Ishikawa (cell line): ENCODE results near the gene MAGEB17.
A peak's percentile ranks its signal among the peaks of the same experiment; 100 is the strongest.

Experiments used
- CEBPB ChIP-seq: IDR thresholded peaks from 2 replicates; pipeline ENCODE4 v1.6.1; 2012
- CREB1 ChIP-seq: IDR thresholded peaks from 2 replicates; pipeline ENCODE4 v1.6.1; 2012; ENCODE audit warnings: low read depth
- EGR1 ChIP-seq: IDR thresholded peaks from 2 replicates; pipeline ENCODE4 v1.6.1; 2012
- EP300 ChIP-seq: IDR thresholded peaks from 2 replicates; pipeline ENCODE4 v1.6.1; 2012; ENCODE audit warnings: borderline replicate concordance
- FOXM1 ChIP-seq: IDR thresholded peaks from 2 replicates; pipeline ENCODE4 v1.6.1; 2012; ENCODE audit warnings: low read depth, borderline replicate concordance
- NFIC ChIP-seq: IDR thresholded peaks from 2 replicates; pipeline ENCODE4 v1.6.1; 2012
- RAD21 ChIP-seq: IDR thresholded peaks from 2 replicates; pipeline ENCODE4 v1.6.1; 2012; ENCODE audit warnings: low read depth
- TAF1 ChIP-seq: IDR thresholded peaks from 2 replicates; pipeline ENCODE4 v1.6.1; 2012; ENCODE audit warnings: low read depth, mild to moderate bottlenecking
- TCF12 ChIP-seq: IDR thresholded peaks from 2 replicates; pipeline ENCODE4 v1.6.1; 2012; ENCODE audit warnings: low read depth
- TEAD4 ChIP-seq: IDR thresholded peaks from 2 replicates; pipeline ENCODE4 v1.6.1; 2012
- YY1 ChIP-seq: IDR thresholded peaks from 2 replicates; pipeline ENCODE4 v1.6.1; 2012; ENCODE audit warnings: low read depth
- ZBTB7A ChIP-seq: IDR thresholded peaks from 2 replicates; pipeline ENCODE4 v1.6.1; 2012; ENCODE audit warnings: low read depth
- TF ChIP-seq, protein P1 (sequence below): IDR thresholded peaks from 2 replicates; pipeline ENCODE4 v1.6.1; 2012; ENCODE audit warnings: low read depth, mild to moderate bottlenecking
- TF ChIP-seq, protein P2 (sequence below): IDR thresholded peaks from 2 replicates; pipeline ENCODE4 v1.6.1; 2012
- TF ChIP-seq, protein P3 (sequence below): IDR thresholded peaks from 2 replicates; pipeline ENCODE4 v1.6.1; 2012

MAGEB17 gene

DNA sequence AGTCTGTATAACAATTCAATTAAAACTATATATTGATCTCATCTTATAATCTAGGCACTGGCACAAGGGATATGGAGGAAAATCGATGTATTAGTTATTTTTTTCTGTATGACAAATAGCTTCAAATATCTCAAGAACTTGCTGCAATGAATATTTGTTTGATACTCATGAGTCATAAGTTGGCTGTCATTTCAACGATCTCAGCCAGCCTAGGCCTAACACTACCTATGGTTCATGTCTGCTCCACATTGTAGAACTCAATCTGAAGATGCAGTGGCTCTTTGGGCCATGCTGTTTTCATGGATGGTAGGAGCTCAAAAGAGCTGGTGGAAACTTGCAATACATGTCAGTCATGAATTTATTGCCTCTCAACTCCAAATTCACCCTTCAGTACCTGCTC lies 44.7 kb downstream of the MAGEB17 start:
- no peak for TF ChIP-seq CEBPB
- TF ChIP-seq, protein P1, sequence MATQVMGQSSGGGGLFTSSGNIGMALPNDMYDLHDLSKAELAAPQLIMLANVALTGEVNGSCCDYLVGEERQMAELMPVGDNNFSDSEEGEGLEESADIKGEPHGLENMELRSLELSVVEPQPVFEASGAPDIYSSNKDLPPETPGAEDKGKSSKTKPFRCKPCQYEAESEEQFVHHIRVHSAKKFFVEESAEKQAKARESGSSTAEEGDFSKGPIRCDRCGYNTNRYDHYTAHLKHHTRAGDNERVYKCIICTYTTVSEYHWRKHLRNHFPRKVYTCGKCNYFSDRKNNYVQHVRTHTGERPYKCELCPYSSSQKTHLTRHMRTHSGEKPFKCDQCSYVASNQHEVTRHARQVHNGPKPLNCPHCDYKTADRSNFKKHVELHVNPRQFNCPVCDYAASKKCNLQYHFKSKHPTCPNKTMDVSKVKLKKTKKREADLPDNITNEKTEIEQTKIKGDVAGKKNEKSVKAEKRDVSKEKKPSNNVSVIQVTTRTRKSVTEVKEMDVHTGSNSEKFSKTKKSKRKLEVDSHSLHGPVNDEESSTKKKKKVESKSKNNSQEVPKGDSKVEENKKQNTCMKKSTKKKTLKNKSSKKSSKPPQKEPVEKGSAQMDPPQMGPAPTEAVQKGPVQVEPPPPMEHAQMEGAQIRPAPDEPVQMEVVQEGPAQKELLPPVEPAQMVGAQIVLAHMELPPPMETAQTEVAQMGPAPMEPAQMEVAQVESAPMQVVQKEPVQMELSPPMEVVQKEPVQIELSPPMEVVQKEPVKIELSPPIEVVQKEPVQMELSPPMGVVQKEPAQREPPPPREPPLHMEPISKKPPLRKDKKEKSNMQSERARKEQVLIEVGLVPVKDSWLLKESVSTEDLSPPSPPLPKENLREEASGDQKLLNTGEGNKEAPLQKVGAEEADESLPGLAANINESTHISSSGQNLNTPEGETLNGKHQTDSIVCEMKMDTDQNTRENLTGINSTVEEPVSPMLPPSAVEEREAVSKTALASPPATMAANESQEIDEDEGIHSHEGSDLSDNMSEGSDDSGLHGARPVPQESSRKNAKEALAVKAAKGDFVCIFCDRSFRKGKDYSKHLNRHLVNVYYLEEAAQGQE, result no peak
- no peak for TF ChIP-seq YY1
- TF ChIP-seq NFIC, result no peak
- TF ChIP-seq RAD21, result no peak
- TF ChIP-seq TEAD4, result no peak
- TF ChIP-seq EP300, result no peak
- TF ChIP-seq, protein P2, sequence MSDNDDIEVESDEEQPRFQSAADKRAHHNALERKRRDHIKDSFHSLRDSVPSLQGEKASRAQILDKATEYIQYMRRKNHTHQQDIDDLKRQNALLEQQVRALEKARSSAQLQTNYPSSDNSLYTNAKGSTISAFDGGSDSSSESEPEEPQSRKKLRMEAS, result no peak
- TF ChIP-seq TAF1, result no peak
- TF ChIP-seq TCF12, result no peak
- TF ChIP-seq EGR1, result no peak
- no peak for TF ChIP-seq ZBTB7A
- TF ChIP-seq, protein P3, sequence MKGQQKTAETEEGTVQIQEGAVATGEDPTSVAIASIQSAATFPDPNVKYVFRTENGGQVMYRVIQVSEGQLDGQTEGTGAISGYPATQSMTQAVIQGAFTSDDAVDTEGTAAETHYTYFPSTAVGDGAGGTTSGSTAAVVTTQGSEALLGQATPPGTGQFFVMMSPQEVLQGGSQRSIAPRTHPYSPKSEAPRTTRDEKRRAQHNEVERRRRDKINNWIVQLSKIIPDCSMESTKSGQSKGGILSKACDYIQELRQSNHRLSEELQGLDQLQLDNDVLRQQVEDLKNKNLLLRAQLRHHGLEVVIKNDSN, result no peak
- TF ChIP-seq CREB1, result no peak

DNA sequence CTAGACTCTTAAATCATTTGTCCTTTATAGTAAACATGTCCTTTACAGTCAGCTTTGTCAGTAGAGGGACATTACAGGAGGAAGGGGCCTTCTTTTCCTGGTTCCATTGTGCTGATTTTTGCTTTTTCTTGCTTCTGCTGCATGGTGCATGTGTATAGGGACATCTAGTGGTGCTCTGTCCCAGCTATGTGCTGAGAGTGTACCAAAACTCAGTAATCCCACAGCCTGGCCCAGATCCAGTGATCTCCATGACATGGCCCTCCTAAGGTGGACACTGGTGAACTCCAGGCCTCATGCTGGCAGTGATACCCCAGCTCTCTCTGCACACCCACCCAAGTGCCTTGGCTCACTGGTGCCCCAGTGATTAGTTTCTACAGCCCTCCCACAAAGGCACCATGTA lies 45.2 kb downstream of the MAGEB17 start:
- TF ChIP-seq NFIC (no peak), TAF1 (no peak), RAD21 (peak; percentile 61)

DNA sequence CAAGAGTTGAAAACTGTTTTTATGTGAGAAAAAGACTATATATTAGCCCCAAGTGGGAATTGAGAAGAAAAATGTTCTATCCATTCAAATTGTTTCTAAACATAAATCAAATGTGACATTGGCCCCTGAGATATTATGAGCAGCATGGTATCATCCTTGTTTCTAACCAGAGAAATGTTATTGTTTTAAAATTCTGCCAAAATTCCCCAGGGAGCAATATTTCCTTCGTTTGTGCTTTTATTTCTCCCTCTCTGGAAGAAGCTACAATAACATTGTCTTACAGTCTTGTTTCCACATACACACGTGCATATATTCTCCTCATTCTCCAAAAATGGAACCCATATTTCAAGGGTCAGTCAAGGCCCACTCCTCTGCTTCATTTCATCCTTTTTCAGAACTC lies 46.7 kb downstream of the MAGEB17 start:
- TF ChIP-seq FOXM1 (no peak), TCF12 (no peak), CREB1 (no peak), EGR1 (no peak), EP300 (no peak), TAF1 (no peak), CEBPB (no peak)
- TF ChIP-seq, protein P2, result no peak

DNA sequence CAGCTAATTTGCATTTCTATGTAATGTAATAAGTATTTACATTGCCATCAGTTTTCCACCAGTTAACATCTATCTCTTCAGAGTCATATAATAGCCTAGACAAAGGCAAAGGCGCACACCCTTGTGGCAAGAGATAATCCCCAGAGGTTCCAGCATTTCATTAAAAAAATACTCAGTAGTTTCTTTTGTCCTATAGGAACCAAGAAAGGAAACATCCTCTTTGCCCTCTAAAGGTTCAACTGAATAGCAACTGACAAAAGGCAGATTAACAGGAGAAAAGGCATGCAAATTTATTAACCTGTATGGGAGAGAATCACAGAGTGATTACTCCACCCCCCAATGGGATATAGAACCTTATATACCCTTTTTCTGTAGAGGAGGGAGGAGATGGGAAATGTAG lies 48.4 kb downstream of the MAGEB17 start:
- TF ChIP-seq TAF1 (no peak), NFIC (no peak), TCF12 (no peak), CREB1 (no peak), RAD21 (no peak), EGR1 (no peak), EP300 (no peak), TEAD4 (no peak), CEBPB (no peak), YY1 (no peak), FOXM1 (no peak), ZBTB7A (no peak)
- TF ChIP-seq, protein P1, result no peak
- TF ChIP-seq, protein P3, result no peak
- TF ChIP-seq, protein P2, result no peak
